H9 (cell line): ENCODE results near the gene CSAD. TPM values are rescaled to one million over a fixed set of nuclear protein-coding genes. Genes with fewer than 3 reads are reported as not detected.

Experiments used
- DNase-seq: peaks from one replicate; pipeline ENCODE4 v3.0.0-alpha.2; 2017
- H2AFZ ChIP-seq: one replicate; pipeline ENCODE4 v1.6.1; 2013; ENCODE audit warnings: mild to moderate bottlenecking, low read length, control low read depth, moderate library complexity
- H2AK5ac ChIP-seq: 2 replicates; pipeline ENCODE4 v1.6.1; 2013; ENCODE audit warnings: low read length, control low read depth, mixed read lengths; ENCODE audit not compliant: insufficient read length
- H2BK120ac ChIP-seq: one replicate; pipeline ENCODE4 v1.6.1; 2013; ENCODE audit warnings: low read depth, mild to moderate bottlenecking, low read length, control low read depth, inconsistent platforms; ENCODE audit not compliant: poor library complexity, severe bottlenecking
- H2BK12ac ChIP-seq: 2 replicates; pipeline ENCODE4 v1.6.1; 2013; ENCODE audit warnings: low read length, control low read depth, mixed read lengths, low read depth; ENCODE audit not compliant: insufficient read length
- H2BK15ac ChIP-seq: 2 replicates; pipeline ENCODE4 v1.6.1; 2013; ENCODE audit warnings: low read depth, low read length, control low read depth
- H2BK20ac ChIP-seq: one replicate; pipeline ENCODE4 v1.6.1; 2013; ENCODE audit warnings: low read depth, mild to moderate bottlenecking, low read length, control low read depth, inconsistent platforms; ENCODE audit not compliant: poor library complexity, severe bottlenecking
- H2BK5ac ChIP-seq: 2 replicates; pipeline ENCODE4 v1.6.1; 2013; ENCODE audit warnings: low read length, control low read depth, mixed read lengths; ENCODE audit not compliant: insufficient read length
- H3K14ac ChIP-seq: 2 replicates; pipeline ENCODE4 v1.6.1; 2013; ENCODE audit warnings: low read length, control low read depth; ENCODE audit not compliant: insufficient read depth
- H3K18ac ChIP-seq: 2 replicates; pipeline ENCODE4 v1.6.1; 2013; ENCODE audit warnings: low read depth, mild to moderate bottlenecking, mixed read lengths, low read length, control low read depth; ENCODE audit not compliant: insufficient read length
- H3K23ac ChIP-seq: 2 replicates; pipeline ENCODE4 v1.6.1; 2013; ENCODE audit warnings: low read length, control low read depth, mixed read lengths, low read depth; ENCODE audit not compliant: insufficient read length
- H3K23me2 ChIP-seq: 2 replicates; pipeline ENCODE4 v1.6.1; 2013; ENCODE audit warnings: low read depth, mild to moderate bottlenecking, mixed read lengths, low read length, control low read depth; ENCODE audit not compliant: insufficient read length, poor library complexity, severe bottlenecking
- H3K27ac ChIP-seq: 2 replicates; pipeline ENCODE4 v1.5.1; 2013; ENCODE audit warnings: low read length, control low read depth, mixed read lengths, low read depth; ENCODE audit not compliant: insufficient read length
- H3K27me3 ChIP-seq: 2 replicates; pipeline ENCODE4 v1.6.1; 2013; ENCODE audit warnings: low read length, control low read depth, inconsistent platforms; ENCODE audit not compliant: insufficient read depth
- H3K4ac ChIP-seq: 2 replicates; pipeline ENCODE4 v1.6.1; 2013; ENCODE audit warnings: low read depth, mild to moderate bottlenecking, control low read depth, inconsistent platforms, low read length, moderate library complexity
- H3K4me1 ChIP-seq: 2 replicates; pipeline ENCODE4 v1.6.1; 2013; ENCODE audit warnings: low read length, control low read depth, inconsistent platforms; ENCODE audit not compliant: insufficient read depth
- H3K4me2 ChIP-seq: 2 replicates; pipeline ENCODE4 v1.6.1; 2013; ENCODE audit warnings: low read length, control low read depth, mixed read lengths; ENCODE audit not compliant: insufficient read length, insufficient read depth
- H3K56ac ChIP-seq: 2 replicates; pipeline ENCODE4 v1.6.1; 2013; ENCODE audit warnings: low read depth, mild to moderate bottlenecking, mixed read lengths, low read length, control low read depth; ENCODE audit not compliant: insufficient read length
- H3K79me1 ChIP-seq: 2 replicates; pipeline ENCODE4 v1.6.1; 2013; ENCODE audit warnings: low read depth, mild to moderate bottlenecking, moderate library complexity, low read length, control low read depth, inconsistent platforms; ENCODE audit not compliant: insufficient read depth, poor library complexity, severe bottlenecking
- H3K79me2 ChIP-seq: 2 replicates; pipeline ENCODE4 v1.6.1; 2013; ENCODE audit warnings: low read length, control low read depth, inconsistent platforms; ENCODE audit not compliant: insufficient read depth
- H3K9ac ChIP-seq: 2 replicates; pipeline ENCODE4 v1.6.1; 2013; ENCODE audit warnings: low read length, control low read depth, mixed read lengths; ENCODE audit not compliant: insufficient read length; ENCODE audit errors: extremely low read depth
- H3K9me3 ChIP-seq: one replicate; pipeline ENCODE4 v1.6.1; 2013; ENCODE audit warnings: low read depth, low read length, inconsistent platforms; ENCODE audit not compliant: control insufficient read depth
- H3T11ph ChIP-seq: one replicate; pipeline ENCODE4 v1.6.1; 2013; ENCODE audit warnings: mild to moderate bottlenecking, low read length, control low read depth, inconsistent platforms
- H4K20me1 ChIP-seq: one replicate; pipeline ENCODE4 v1.6.1; 2013; ENCODE audit not compliant: control insufficient read depth, insufficient read length, insufficient read depth
- H4K5ac ChIP-seq: 2 replicates; pipeline ENCODE4 v1.6.1; 2013; ENCODE audit warnings: low read depth, mild to moderate bottlenecking, mixed read lengths, low read length, control low read depth; ENCODE audit not compliant: insufficient read length
- H4K8ac ChIP-seq: replicated peaks from 2 replicates; pipeline ENCODE4 v1.6.1; 2013; ENCODE audit warnings: low read length, control low read depth, mixed read lengths, low read depth; ENCODE audit not compliant: insufficient read length
- H4K91ac ChIP-seq: 2 replicates; pipeline ENCODE4 v1.6.1; 2013; ENCODE audit warnings: low read depth, mild to moderate bottlenecking, moderate library complexity, mixed read lengths, low read length, control low read depth; ENCODE audit not compliant: insufficient read length
- H3K27ac Mint-ChIP-seq, 3 experiments: 2 replicates in 2 of 3; 3 replicates in 1 of 3; pipeline ENCODE4 v1.8.0; 2020 to 2021; ENCODE audit warnings: mixed read lengths in 3 of 3, mild to moderate bottlenecking in 1 of 3, moderate library complexity in 1 of 3
- H3K27me3 Mint-ChIP-seq: 2 replicates; pipeline ENCODE4 v1.8.0; 2021; ENCODE audit warnings: low read depth, mild to moderate bottlenecking, moderate library complexity, mixed read lengths
- H3K36me3 Mint-ChIP-seq, 3 experiments: 2 replicates in 2 of 3; 3 replicates in 1 of 3; pipeline ENCODE4 v1.8.0; 2020 to 2021; ENCODE audit warnings: low read depth in 3 of 3, mixed read lengths in 3 of 3; ENCODE audit not compliant: insufficient read depth in 1 of 3
- H3K4me1 Mint-ChIP-seq, 2 experiments: 2 replicates each; pipeline ENCODE4 v1.8.0; 2020; ENCODE audit warnings: mixed read lengths in 2 of 2
- H3K4me3 Mint-ChIP-seq, 2 experiments: 2 replicates in 1 of 2; 3 replicates in 1 of 2; pipeline ENCODE4 v1.8.0; 2020 to 2021; ENCODE audit warnings: mild to moderate bottlenecking in 2 of 2, mixed read lengths in 2 of 2, moderate library complexity in 1 of 2
- H3K9me3 Mint-ChIP-seq, 2 experiments: 2 replicates in 1 of 2; 3 replicates in 1 of 2; pipeline ENCODE4 v1.8.0; 2020; ENCODE audit warnings: mild to moderate bottlenecking in 2 of 2, mixed read lengths in 2 of 2, moderate library complexity in 1 of 2
- WGBS: extraction: QIAGEN DNeasy Blood & Tissue Kit; methylation state at CpG from one replicate; pipeline ENCODE4 v1.1.7; 2013; ENCODE audit warnings: missing lambda C conversion rate, low lambda C conversion rate, mixed read lengths; ENCODE audit not compliant: insufficient read length; ENCODE audit errors: extremely low coverage; 5-methylcytosine and 5-hydroxymethylcytosine counted together
- total RNA-seq: library from RNA; stranded (reverse); gene quantifications from 2 replicates; pipeline ENCODE4 v1.2.1, GENCODE V29; 2021
- TF ChIP-seq, protein P1 (sequence below): fragments of 200-600 bp; sonication (generic); conservative IDR thresholded peaks from 3 replicates; pipeline ENCODE4 v1.8.0; 2021; ENCODE audit warnings: antibody characterized with exemption, mild to moderate bottlenecking

Gene CSAD
- total RNA-seq, 1 experiment from 2014 or later: 7.4 TPM

DNA sequence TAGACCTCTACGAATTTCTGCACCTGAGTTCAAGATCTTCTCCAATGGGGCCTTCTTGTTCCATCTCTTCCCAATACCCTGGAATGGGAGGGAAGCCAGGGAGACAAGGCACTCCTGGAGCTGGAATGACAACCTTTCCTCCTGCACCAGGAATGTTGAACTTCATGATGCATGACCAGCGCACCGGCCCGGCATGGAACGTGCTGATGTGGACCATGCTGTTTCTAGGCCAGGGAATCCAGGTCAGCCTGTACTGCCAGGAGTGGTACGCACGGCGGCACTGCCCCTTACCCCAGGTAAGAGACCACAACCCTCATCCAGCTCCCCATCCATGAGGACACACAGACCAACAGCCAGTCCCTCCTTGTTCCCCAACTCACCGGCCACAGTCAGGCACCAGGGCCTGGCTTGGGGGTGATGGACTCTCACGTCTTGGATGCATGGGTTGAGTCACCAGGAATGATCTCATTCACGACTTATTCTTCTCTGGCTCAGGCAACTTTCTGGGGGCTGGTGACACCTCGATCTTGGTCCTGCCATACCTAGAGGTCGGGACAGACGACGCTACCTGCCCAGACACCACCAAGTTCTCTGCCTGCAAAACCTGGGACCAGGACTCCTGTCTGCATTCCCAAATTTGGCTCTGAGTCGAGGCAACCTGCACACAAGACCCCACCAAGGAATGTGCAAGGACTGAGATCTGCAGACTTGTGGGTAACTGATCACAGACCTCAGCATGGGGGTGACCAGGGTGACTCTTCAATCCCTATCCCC, 57.0 kb downstream of the CSAD start:
- Histone ChIP-seq H3K9me3 (no peaks in the 10 kb centered on the region), H2AK5ac (no peak overlapping the region), H4K91ac (no peak overlapping the region), H3K79me1 (no peaks in the 10 kb centered on the region), H3K4me2 (no peak overlapping the region), H3K23ac (no peak overlapping the region), H2BK12ac (no peak overlapping the region), H4K20me1 (no peaks in the 10 kb centered on the region), H3K4me1 (no peaks in the 10 kb centered on the region), H3K56ac (no peak overlapping the region), H4K8ac (no peak overlapping the region), H2BK20ac (no peak overlapping the region), H3K23me2 (no peaks in the 10 kb centered on the region), H3T11ph (no peak overlapping the region), H3K9ac (no peak overlapping the region), H3K14ac (no peak overlapping the region; the same call in 1 of the 2 replicates), H2BK5ac (no peak overlapping the region), H3K27ac (no peak overlapping the region), H2AFZ (no peak overlapping the region), H2BK15ac (no peak overlapping the region), H2BK120ac (no peak overlapping the region), H3K27me3 (no peaks in the 10 kb centered on the region), H3K18ac (no peak overlapping the region), H3K79me2 (no peaks in the 10 kb centered on the region), H4K5ac (no peak overlapping the region), H3K4ac (no peak overlapping the region)
- H3K36me3 Mint-ChIP-seq: no peaks in the 10 kb centered on the region
- H3K27me3 Mint-ChIP-seq: peaks cover 62% of the 10 kb centered on the region
- peaks cover 0 to 4% of the 10 kb centered on the region in 2 experiments; a peak in 1 of 5 replicates for H3K9me3 Mint-ChIP-seq
- no peak overlapping the region for H3K27ac Mint-ChIP-seq
- WGBS: no CpG with 5 or more reads among the region's 16 CpGs
- H3K4me1 Mint-ChIP-seq: no peaks in the 10 kb centered on the region
- TF ChIP-seq, protein P1, sequence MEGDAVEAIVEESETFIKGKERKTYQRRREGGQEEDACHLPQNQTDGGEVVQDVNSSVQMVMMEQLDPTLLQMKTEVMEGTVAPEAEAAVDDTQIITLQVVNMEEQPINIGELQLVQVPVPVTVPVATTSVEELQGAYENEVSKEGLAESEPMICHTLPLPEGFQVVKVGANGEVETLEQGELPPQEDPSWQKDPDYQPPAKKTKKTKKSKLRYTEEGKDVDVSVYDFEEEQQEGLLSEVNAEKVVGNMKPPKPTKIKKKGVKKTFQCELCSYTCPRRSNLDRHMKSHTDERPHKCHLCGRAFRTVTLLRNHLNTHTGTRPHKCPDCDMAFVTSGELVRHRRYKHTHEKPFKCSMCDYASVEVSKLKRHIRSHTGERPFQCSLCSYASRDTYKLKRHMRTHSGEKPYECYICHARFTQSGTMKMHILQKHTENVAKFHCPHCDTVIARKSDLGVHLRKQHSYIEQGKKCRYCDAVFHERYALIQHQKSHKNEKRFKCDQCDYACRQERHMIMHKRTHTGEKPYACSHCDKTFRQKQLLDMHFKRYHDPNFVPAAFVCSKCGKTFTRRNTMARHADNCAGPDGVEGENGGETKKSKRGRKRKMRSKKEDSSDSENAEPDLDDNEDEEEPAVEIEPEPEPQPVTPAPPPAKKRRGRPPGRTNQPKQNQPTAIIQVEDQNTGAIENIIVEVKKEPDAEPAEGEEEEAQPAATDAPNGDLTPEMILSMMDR: no peak
- DNase-seq: no peak
- H3K4me3 Mint-ChIP-seq: no peak overlapping the region
